WERI-Rb-1 (cell line): Measurements from ENCODE around the gene ARHGAP26.

Experiments
- DNase-seq: peaks from one replicate; pipeline ENCODE4 v3.0.0-alpha.2; 2020
- H3K27ac ChIP-seq: fragments of 250-450 bp; sonication (Bioruptor Pico); 2 replicates; pipeline ENCODE4 v1.5.1; 2020; ENCODE audit warnings: mild to moderate bottlenecking, moderate library complexity
- H3K27me3 ChIP-seq: fragments of 250-450 bp; sonication (Bioruptor Pico); 2 replicates; pipeline ENCODE4 v1.5.1; 2021; ENCODE audit warnings: mild to moderate bottlenecking, low read depth, moderate library complexity; ENCODE audit not compliant: insufficient read depth, severe bottlenecking
- H3K36me3 ChIP-seq: fragments of 250-450 bp; sonication (Bioruptor Pico); 2 replicates; pipeline ENCODE4 v1.5.1; 2020; ENCODE audit warnings: mild to moderate bottlenecking, moderate library complexity
- H3K4me3 ChIP-seq: 2 replicates; pipeline ENCODE4 v1.5.1; 2011; ENCODE audit warnings: low read depth, mild to moderate bottlenecking, control low read depth, low read length
- H3K9me3 ChIP-seq: fragments of 250-450 bp; sonication (Bioruptor Pico); 2 replicates; pipeline ENCODE4 v1.5.1; 2021; ENCODE audit warnings: mild to moderate bottlenecking, moderate library complexity; ENCODE audit not compliant: severe bottlenecking
- TF ChIP-seq, protein P1 (sequence below): IDR thresholded peaks from 2 replicates; pipeline ENCODE4 v1.5.1; 2011; ENCODE audit warnings: low read depth, mild to moderate bottlenecking, control low read depth, inconsistent platforms, low read length

ARHGAP26 gene

DNA sequence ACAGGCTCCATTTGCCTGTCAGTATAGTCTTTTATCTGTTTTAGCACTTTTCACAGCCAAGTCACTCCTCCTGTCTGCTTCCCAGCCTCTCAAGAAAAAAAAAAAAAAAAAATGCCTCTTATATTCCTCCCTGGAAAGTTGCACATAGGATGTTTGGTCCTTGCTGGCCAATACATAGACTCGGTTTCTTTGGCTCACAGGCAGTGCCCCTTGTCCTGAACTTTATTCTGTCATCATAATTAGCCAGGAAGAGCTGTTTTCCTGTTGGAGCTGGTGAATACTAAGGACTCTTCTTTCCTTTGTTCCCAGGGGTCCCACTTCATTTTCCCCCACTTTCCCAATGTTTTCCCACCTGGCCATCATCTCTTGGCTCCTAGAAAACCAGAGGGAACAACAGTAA is 442.1 kb downstream of the ARHGAP26 start:
- H3K36me3 ChIP-seq: no peaks in the 10 kb centered on the region
- no peak overlapping the region for H3K27ac ChIP-seq
- H3K9me3 ChIP-seq: no peaks in the 10 kb centered on the region
- no peak overlapping the region for H3K4me3 ChIP-seq
- DNase-seq: no peak
- TF ChIP-seq, protein P1, sequence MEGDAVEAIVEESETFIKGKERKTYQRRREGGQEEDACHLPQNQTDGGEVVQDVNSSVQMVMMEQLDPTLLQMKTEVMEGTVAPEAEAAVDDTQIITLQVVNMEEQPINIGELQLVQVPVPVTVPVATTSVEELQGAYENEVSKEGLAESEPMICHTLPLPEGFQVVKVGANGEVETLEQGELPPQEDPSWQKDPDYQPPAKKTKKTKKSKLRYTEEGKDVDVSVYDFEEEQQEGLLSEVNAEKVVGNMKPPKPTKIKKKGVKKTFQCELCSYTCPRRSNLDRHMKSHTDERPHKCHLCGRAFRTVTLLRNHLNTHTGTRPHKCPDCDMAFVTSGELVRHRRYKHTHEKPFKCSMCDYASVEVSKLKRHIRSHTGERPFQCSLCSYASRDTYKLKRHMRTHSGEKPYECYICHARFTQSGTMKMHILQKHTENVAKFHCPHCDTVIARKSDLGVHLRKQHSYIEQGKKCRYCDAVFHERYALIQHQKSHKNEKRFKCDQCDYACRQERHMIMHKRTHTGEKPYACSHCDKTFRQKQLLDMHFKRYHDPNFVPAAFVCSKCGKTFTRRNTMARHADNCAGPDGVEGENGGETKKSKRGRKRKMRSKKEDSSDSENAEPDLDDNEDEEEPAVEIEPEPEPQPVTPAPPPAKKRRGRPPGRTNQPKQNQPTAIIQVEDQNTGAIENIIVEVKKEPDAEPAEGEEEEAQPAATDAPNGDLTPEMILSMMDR: no peak
- no peaks in the 10 kb centered on the region for H3K27me3 ChIP-seq

DNA sequence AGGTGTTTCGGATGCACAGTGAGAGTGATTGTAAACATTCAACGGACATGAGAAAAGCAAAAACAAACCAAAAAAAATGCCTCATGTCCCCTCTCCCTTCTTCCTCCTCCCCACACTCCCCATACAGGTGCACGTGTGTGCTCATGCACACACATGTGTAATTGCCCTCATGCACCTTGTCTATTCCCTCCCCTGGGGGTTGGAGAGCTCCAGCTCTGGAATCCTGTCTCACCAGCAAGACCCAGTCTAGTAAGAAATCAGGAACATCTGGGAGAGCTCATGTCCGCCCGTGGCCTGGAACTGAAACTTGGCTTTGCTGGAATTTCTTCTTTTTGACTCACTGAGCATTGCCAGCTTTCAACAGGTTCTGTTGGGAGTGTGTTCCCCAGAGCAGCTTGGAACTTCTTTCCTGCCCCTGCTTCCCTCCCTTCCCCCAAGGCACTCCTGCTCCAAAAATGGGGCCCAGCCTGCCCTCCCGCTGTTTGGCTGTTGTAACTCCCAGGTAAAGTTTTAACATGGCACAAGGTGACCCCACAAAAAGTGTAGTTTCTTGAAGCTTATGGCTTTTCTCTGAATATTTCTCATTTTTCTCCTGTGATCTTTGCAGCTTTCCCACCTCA is 443.2 kb downstream of the ARHGAP26 start:
- Histone ChIP-seq H3K27me3 (no peaks in the 10 kb centered on the region), H3K36me3 (no peaks in the 10 kb centered on the region), H3K4me3 (no peak overlapping the region), H3K27ac (no peak overlapping the region), H3K9me3 (no peaks in the 10 kb centered on the region)
- TF ChIP-seq, protein P1: no peak
- no peak for DNase-seq

DNA sequence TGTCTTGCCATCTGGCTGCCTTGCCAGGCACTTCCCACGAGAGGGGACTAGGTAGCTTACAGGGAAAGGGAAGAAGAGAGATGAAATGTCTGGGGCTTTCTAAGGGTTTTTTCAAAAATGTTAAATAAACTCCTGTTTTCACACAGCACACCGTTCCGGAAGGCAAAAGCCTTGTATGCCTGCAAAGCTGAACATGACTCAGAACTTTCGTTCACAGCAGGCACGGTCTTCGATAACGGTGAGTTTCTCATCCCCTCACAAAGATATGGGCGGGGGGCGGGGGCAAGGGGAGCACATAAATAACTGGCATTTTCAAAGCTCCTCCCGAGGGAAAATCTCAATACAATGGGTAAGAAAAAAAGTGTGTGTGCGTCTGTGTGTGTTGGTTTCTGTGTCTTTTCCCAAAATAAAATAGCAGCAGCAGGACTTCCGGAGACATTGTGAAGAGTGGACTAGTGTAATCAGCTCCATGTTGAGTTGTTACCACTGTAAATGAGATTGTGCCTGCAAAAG is 443.7 kb downstream of the ARHGAP26 start:
- TF ChIP-seq, protein P1: no peak
- Histone ChIP-seq H3K27me3 (no peaks in the 10 kb centered on the region), H3K9me3 (no peaks in the 10 kb centered on the region), H3K4me3 (no peak overlapping the region), H3K36me3 (no peaks in the 10 kb centered on the region), H3K27ac (no peak overlapping the region)
- no peak for DNase-seq

DNA sequence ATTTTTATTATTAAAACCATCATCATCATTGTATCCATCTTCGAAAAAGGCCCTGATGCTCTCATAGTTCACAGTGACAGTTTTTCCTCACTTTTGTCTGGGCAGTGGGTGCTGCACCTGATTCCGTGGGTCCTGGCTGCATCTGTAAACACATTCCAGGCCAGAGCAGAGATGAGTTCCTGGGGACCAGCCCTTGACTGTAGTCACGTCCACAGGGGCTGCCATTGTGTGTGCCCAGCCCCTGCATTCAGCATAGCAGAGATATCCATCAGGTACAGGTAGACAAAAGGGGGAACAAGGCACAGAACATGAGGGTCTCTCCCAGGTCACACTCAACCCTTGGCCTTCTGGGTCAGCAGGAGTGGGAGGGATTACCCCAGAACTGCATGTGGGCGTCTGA is 444.3 kb downstream of the ARHGAP26 start:
- no peak for DNase-seq
- H3K9me3 ChIP-seq: no peaks in the 10 kb centered on the region
- TF ChIP-seq, protein P1: no peak
- H3K4me3 ChIP-seq: no peak overlapping the region
- H3K36me3 ChIP-seq: no peaks in the 10 kb centered on the region
- H3K27ac ChIP-seq: no peak overlapping the region
- no peaks in the 10 kb centered on the region for H3K27me3 ChIP-seq

DNA sequence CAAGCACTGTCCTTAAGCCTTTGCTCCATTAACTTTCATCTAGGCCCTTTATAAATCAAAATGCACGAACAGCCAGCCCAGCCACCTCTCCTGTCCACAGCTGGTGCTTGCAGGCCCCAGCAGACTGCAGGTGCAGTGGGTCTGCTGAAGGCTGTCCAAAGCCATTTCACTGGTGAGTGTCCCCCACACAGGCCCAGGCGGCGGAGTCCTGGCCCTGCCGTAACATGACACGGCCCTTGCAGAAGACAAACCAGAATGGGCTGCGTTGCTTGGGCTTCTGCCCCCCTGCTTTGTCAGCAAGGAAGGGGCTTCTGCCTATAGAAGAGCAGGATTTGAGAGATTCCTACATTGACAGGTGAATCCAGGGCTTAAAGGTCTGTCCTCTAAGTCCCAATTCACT is 444.7 kb downstream of the ARHGAP26 start:
- no peaks in the 10 kb centered on the region for H3K36me3 ChIP-seq
- H3K9me3 ChIP-seq: no peaks in the 10 kb centered on the region
- no peak for DNase-seq
- H3K4me3 ChIP-seq: no peak overlapping the region
- H3K27ac ChIP-seq: no peak overlapping the region
- TF ChIP-seq, protein P1: no peak
- H3K27me3 ChIP-seq: no peaks in the 10 kb centered on the region

DNA sequence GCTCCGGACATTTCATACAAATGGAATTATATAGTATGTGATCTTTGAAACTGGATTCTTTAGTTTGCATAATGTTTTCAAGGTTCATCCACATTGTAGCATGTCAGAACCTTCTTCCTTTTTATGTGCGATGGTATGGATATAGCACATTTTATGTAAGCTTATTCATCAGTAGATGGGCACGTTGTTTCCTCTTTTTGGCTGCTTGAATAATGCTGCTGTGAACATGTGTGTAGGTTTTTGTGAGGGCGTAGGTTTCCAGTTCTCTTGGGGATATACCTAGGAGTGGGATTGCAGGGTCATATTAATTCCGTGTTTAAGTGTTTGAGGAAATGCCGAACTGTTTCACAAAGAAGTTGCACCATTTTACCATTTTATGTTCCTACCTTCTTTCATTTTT is 445.5 kb downstream of the ARHGAP26 start:
- Histone ChIP-seq H3K9me3 (no peaks in the 10 kb centered on the region), H3K36me3 (no peaks in the 10 kb centered on the region), H3K27me3 (no peaks in the 10 kb centered on the region), H3K4me3 (no peak overlapping the region), H3K27ac (no peak overlapping the region)
- TF ChIP-seq, protein P1: no peak
- no peak for DNase-seq
